Cardiac fibroblast (primary cell): ENCODE results near the gene PCTP.

Experiments used
- DNase-seq, 2 donors: peaks; one replicate each; pipeline versions ENCODE4 v3.0.0 to v3.0.0-alpha.2; 2010; ENCODE audit warnings: low read depth in 2 of 2
- H3K4me3 ChIP-seq, 2 donors: replicated peaks in 1 of 2; 1 replicate in 1 of 2; 2 replicates in 1 of 2; pipeline ENCODE4 v1.5.1; 2011; ENCODE audit warnings: low read depth in 2 of 2, low read length in 2 of 2, mild to moderate bottlenecking in 2 of 2, moderate library complexity in 1 of 2
- TF ChIP-seq, protein P1 (sequence below): IDR thresholded peaks from one replicate; pipeline ENCODE4 v1.5.1; 2011; ENCODE audit warnings: low read depth, mild to moderate bottlenecking, low read length, inconsistent platforms

PCTP gene

DNA sequence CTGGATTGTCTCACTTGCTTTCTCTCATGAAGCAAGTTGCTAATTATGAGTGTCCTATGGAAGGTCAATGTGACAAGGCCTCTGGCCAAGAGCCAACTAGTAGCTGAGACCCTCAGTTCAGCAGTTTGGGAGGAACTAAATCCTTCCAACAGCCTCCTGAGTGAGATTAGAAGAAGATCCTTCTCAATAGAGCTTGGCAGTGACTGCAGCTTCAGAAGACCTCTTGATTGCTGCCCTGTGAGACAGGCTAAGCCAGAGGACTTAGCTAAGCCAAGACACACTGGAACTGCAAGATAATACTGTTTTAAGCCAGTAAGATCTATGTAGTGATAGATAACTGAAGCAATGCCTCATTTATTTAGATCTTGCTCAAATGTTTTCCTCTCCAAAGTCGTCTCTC, 34.3 kb downstream of the PCTP start:
- TF ChIP-seq, protein P1, sequence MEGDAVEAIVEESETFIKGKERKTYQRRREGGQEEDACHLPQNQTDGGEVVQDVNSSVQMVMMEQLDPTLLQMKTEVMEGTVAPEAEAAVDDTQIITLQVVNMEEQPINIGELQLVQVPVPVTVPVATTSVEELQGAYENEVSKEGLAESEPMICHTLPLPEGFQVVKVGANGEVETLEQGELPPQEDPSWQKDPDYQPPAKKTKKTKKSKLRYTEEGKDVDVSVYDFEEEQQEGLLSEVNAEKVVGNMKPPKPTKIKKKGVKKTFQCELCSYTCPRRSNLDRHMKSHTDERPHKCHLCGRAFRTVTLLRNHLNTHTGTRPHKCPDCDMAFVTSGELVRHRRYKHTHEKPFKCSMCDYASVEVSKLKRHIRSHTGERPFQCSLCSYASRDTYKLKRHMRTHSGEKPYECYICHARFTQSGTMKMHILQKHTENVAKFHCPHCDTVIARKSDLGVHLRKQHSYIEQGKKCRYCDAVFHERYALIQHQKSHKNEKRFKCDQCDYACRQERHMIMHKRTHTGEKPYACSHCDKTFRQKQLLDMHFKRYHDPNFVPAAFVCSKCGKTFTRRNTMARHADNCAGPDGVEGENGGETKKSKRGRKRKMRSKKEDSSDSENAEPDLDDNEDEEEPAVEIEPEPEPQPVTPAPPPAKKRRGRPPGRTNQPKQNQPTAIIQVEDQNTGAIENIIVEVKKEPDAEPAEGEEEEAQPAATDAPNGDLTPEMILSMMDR, result no peak
- no peak for DNase-seq
- no peak overlapping the region for H3K4me3 ChIP-seq

DNA sequence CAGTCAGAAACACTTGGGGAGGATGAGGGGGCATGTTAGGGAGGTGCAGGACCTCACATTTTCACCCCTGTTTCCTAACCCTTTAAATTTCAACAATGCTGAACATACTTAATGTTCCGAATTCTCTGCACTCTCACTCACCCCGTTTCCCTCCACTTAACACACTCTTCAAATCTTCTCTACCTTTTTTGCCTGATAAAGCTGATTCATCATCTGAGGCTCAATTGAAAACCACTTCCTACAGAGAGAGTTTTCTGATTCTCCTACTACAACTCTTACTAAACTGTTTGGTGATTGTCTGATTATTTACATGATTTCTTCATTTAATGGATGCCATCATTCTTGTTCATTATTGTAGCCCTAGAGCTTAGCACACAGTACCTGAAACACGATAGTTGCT, 42.4 kb downstream of the PCTP start:
- TF ChIP-seq, protein P1, result no peak
- DNase-seq, result no peak
- H3K4me3 ChIP-seq, result no peak overlapping the region

DNA sequence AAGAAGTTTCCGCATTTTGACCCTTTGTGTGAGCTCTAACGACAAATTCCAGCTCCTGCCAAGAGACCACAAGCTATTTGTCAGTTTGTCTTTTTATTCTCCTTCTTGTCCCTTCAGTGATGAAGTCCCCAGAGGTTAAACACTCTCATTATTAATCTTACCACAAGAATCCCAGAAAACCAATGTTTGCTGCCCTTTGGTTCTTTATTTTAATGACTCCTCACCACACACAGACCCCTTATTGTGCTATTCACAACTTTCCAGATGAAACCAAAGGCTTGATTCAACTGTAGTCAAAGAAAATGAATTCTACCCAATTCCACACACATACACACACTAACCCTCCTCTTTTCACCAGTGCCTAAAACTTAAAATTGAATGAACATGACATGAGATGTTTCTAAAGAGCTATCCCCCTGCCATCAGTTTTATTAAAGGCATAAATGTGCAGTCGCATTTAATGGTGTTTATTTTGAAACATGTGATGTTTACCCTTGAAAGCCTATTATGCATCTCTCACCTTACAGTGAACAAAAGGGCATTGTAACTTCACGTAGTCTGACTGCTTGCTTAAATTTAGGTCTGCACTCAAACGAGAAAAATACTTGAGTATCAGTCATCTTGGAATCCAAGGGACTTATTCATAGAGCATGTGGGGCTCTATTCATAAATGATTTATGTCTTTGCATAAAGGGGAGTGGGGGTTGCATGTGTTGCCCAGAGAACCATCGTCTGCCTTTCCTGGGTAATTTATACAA, 44.1 kb downstream of the PCTP start:
- TF ChIP-seq, protein P1, result no peak
- DNase-seq, result no peak
- H3K4me3 ChIP-seq, result no peak overlapping the region

DNA sequence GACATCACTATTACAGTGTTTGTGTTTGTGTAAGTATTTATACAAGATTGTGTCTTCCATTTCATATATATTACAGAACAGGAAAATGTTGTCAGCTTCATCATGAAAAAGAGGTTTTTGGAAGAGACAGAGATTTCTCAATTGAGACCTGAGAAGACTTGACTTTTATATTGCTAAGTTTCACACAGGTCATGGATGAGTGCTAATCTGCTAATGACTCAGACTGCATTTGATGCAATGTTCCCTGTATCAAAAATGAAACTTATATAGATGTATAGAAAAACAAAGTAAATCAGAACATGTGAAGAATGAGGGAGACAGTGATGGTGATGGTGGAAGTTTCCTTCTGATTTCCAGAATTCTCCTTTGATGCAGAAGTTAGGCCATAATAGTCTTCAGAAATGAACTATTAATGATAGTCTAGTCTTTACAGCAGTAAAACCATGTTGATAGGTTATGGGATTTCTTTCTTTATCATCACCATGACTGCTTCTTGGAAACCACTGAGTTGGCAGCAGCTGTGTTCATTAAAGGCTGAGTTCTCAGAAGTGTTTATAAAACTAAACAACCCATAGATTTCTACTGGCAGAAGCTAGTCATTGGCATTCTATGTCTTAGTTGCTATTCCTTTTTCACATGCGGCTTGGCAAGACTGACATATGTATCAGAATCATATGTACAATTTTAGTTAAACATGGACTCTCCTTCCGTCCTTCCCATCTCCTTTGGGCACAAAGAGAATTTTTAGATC, 56.1 kb downstream of the PCTP start:
- TF ChIP-seq, protein P1, result no peak
- no peak overlapping the region for H3K4me3 ChIP-seq
- no peak for DNase-seq

DNA sequence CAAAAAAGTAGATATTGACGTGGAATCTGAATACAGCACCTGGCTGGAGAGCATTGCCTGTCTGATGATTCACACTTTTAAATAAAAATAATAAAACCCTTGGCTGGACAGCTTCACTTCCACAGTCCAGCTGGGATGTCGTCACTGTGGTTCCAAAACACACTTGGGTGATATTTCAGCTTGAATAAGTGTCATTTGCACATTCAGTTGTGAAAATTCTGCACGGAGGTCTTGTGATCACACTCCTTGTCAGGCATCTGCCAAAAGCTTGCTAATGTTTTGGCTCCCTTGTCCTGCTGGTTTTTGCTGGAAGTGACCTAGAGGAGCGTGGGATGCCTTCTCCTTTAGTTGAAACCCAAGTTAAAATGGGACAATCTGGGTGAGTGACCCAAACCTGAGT, 60.7 kb downstream of the PCTP start:
- TF ChIP-seq, protein P1, result no peak
- no peak overlapping the region for H3K4me3 ChIP-seq
- DNase-seq, result peak in 1 of 2 donors; percentile 2

DNA sequence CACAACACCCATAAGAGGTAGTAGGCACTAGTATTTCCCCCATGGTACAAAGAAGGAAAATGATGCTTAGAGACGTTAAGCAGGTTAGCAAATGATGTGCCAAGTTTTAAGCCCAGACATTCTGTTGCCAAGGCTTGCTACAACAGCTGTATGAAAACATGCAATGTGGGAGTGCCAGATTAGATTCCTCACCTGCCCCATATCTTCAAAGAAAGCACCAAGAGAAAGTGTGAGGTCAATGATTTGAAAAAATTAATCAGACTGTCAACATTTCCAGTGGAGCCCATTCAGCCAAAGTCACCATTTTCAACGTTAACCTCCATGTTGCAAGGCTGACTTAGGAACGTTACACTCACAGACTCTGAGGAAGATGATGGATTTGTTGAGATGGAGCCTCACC, 61.5 kb downstream of the PCTP start:
- TF ChIP-seq, protein P1, result no peak
- DNase-seq, result no peak
- H3K4me3 ChIP-seq, result no peak overlapping the region
